ENCODE results near the gene VWC2.

Gene VWC2

DNA sequence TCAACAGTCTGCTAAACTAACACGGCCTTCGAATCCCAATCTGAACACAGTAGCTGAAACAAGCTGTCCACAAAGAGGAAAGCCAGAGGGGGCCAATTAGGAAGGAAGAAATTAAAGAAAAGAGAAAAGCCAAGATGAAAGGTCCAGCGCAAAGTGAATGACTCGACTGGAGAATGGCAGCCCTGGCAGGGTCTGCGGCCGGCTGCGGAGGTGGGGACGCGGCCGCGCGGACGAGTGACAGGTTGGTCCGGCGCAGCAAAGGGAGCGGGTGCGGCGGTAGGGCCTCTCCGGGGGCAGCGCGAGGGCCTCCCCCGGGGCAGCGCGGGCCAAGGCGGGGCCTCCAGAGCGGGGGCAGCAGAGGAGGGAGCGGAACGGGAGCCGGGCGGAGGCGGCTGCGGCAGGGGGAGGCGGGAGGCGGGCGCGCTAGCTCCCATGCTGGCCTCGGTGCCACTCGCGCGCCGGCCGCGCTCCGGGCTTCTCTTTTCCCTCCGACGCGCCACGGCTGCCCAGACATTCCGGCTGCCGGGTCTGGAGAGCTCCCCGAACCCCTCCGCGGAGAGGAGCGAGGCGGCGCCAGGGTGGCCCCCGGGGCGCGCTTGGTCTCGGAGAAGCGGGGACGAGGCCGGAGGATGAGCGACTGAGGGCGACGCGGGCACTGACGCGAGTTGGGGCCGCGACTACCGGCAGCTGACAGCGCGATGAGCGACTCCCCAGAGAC is at the start of gene VWC2:
TSS of gene VWC2 (plus strand) at position 421 of the 718 bp plus-strand sequence. CDS start 1,798 bp downstream, outside the sequence.
- no peak for DNase-seq

DNA sequence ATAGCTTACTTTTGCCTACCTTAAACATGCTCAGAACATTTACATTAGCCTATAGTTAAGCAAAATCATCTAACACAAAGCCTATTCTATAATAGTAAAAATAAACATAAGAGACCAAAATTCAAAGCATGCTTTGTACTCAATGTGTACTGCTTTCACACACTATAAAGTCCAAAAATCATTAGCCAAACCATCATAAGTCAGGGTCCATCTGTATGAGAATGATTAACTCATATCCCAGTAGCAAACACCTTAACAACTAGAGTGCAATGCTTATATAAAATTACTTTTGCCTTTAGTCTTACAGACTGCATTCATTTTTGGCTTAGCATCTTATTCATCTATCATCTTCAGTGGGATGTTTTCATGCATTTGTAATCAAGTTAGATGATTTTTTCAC is 49.4 kb upstream of the VWC2 start:
- no peak for DNase-seq

DNA sequence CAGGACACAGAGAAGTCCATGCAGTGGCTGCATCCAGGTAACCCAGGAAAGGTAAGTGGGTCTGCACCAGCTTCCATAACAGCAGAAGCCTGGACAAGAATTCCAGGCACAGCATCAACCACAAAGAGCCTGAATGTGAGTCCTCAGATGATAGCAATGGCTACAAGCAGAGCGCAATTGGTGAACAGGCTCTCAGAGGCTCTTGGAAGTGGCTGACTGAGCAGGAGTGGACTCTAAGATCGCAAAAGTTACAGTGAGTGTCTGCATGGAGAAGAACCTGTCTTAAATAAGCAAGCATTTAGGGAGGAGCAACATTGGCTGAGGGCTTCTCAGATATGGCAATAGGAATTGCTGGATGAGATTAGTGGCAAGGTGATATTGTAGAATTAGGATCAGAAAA is 41.6 kb upstream of the VWC2 start:
- DNase-seq = no peak

DNA sequence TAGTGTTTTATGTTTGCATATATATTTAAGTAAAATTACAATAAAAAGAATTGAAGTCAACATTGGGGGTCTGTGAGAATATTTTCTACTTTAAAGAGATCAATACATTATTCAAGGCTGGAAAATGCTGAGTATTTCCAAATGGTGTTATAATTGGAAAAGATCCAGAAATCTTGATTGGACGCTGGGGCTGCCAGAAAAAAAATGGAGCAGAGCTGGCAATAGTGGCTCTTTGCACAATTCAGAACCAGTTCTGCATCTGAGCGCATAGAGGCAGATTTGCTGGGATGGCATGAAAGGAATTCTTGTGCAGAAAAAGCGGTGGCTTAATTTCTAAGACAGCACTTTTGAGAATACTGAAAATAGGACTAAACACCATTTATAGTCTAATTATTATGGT is 10.8 kb upstream of the VWC2 start:
- no peak for DNase-seq

DNA sequence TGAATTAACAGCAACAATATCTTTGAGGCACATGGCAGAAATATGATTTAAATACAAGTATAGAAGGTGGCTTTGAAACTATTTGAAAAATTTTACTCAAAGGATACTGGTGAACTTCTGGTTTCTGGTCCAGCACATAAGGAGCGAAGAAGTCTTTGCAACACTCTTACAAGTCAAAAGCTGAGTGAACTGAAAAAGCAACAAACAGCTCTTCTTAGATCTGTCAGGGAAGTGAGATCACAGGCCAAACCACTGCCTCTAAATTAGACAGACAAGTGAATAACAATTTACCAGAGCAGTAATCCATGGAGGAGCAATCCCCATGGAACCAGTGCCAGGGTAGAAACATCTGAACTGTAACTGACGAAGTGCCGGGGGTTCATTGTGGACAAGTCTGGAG is 9.6 kb upstream of the VWC2 start:
- no peak for DNase-seq

DNA sequence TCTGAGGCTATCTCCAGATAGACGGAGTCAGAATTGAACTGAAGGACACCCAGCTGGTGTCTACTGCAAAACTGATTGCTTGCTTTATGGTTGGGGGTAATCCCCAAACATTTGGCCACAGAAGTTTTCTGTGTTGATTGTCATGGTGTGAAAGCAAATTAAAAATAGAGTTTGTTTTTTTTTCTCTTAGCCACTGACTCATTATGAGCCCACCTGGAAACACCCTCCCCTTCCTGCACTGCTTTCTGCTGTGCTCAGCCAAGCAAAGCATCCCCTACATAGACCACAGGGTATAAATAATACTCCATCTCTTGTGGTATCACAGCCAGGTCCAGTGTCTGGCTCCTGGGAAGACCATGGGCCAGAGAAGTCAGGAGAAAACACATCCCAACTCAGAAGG is 6.5 kb upstream of the VWC2 start:
- no peak for DNase-seq

DNA sequence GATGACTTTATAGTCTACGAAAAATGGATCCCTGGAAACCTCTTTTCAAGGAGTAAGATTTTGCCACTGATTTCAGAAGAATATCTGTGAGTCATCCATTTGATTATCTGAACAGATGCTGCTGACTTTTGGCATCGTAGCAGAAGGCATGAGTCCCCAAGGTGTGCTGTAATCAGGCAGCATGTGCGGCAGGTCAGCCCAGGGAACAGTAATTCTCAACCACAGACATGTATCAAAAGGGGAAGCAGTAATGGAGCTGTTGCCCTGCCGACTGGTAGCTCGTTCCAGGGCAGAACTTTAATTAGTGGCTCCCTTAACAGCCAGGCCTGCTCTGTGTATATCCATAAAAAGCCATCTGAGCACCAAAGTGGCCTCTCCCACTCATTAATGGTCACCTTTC is 5.7 kb upstream of the VWC2 start:
- no peak for DNase-seq

DNA sequence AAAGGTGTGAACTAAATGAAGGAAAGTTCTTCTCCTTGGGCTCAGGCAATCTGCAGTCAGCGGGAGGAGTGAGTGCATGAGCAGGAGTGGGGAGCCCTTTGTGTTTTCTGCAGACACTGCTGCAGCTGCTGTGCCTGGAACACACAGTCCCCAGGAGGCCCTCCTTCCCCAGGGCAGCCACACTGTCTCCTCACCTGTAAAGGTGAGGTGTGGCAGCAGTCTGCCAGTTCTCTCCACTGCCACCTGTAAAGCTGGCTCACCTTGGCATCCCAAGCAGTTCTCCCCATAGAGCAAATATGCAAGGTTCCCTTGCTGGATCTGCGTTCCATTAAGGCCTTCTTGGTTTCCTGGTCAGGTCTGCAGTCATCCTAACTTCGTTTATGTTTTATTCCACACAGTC is 5.2 kb upstream of the VWC2 start:
- no peak for DNase-seq

DNA sequence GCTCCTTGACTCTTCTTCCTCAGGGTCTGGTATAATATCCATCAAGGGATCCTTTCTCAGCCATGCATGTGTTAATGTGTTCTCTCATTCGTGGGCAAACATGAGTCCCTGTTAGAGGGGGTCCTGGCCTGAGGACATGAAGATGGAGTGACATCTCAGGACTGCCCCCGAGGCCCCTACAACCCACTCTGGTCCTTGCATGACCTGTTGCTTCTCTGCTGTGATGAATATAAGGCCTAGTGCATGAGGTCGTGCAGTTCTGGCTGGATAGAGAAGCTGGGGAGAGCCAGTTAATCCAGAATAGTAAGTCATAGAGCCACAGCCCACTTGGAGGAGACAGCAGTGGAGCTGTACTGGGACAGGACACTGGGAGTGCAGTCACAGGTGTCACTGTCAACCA is 4.6 kb upstream of the VWC2 start:
- no peak for DNase-seq

DNA sequence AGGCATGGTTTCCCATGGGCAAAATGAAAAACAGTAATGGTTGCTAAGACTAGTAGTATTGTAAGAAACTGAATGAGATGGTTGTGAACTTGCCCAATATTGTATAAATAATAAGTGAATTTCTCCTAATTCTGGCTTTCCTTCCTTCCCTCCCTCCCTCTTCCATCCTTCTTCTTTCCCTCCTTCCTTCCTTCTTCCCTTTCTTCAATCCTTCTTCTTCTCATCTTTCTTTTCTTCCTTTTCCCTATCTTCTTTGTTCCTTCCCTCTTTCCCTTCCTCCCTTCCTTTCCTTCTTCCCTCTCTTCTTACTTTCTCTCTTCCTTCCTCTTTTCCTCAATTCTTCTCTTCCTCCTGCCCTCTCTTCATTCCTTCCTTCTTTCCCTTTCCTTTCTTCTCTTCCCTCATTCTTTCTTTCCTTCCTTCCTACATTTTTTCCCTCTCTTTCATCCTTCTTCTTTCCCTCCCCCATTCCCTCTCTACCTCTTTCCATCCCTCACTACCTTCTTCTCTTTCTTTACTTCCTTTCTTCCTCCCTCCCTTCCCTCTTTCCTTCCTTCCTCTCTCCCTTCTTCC is 4.1 kb upstream of the VWC2 start:
- DNase-seq = no peak

DNA sequence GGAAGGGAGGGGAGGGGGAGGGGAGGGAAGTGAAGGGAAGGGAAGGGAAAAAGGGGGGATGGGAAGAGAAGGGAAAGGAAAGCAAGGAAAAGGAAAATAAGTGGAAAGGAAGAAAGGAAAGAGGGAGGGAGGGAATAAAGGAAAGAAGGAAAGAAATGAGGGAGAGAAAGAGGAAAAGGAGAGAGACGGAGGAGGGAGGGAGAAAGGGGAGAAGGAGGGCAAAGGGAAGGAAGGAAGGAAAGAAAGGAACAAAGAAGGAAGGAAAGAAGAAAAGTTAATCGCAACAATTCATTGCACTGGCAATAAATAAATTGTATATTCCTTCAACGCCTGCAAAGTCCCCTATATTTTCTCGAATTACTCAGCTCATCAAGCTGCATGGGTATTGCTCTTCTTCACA is 2.6 kb upstream of the VWC2 start:
- no peak for DNase-seq

DNA sequence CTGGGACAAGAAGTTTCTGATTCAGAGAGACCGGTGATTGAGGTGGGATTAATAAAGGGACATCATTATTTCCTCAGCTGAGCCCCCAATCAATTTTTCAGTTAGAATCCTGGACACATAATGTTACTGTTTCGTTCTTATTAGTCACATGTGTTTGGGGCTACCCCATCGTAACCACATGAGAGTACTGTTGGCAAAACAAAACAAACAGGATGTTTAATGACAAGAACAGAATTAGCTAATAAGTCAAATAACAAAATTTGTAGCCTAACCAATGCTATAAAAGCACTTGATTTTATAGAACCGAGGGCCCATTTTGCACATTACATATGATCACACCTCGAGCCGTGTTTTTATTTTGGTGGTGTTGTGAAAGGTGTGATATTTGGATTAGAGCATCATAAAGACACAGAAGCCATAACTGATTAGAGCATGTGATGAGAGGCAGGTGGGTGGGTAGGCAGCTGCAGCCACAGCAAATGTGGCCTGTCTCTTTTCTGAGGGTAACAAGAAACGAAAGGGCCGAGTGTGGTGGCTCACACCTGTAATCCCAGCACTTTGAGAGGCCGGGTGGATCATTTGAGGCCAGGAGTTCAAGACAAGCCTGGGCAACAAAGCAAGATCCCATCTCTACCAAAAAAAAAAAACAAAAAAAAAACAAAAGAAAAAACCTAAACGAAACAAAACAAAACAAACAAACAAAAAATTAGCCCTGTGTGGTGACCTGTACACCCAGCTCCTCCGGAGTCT is 1.8 kb upstream of the VWC2 start:
- no peak for DNase-seq

DNA sequence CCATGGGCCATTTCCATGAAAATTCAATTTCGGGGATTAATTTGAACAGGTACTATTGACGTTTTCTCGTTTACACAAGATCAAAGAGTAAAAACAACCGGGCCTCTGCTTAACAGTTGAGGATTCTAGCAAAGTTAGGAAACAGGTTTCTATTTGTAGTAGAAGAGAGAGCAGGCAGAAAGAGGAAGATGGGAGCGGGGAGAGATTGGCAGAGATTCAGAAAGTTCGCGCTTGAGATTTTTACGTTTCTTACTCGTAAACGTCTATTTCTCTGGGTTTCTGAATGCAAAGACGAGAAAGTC is 571 bp upstream of the VWC2 start:
- DNase-seq = no peak

DNA sequence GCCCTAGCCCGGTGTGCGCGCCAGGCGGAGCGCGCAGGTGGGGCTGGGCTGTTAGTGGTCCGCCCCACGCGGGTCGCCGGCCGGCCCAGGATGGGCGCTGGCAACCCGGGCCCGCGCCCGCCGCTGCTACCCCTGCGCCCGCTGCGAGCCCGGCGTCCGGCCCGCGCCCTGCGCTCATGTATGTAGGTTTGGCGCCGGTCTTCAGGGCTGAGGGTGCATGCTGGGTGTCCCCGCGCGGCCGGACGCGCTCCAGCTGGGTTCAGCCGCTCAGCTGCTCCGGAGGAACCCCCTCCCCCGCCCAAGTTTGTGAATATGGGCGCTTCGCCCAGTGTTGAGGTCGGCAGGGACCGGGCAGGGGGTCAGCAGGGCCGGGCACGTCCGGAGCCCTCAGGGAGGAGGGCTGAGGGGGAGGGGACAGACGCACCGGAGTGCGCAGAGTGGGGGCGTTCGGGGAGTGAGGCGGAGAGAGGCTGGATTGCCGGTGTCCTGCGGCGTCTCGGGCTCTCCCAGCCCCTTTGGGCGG is 559 bp downstream of the VWC2 start:
- no peak for DNase-seq

DNA sequence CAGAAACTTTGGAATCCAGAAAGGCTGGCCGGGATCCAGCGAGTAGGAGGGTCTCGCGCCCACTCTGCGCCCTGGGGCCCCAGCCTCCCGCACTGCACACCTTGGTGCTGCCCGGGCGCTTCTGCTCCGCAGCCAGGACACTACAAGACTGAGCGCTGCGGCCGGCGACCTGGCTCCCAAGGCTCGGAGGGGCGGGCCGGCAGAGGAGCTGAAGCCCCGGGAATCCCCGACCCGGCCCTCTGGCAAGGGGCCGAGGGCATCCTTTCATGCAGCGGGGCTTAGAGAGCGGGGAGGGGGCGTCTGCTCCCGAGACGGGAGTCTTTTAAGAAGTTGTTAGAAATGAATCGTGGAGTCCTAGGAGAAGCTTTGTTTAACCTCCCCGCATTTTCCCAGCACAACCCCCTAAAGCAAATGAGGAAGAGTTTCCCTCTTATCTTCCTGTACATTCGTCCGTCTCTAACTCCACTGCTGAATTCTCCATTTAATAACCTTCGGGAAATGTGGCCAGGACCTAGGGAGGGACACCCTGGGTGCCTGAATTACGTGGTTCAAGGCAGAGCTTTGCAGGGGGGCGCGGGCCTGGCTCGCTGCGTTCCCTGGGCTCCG is 1.1 kb downstream of the VWC2 start:
- DNase-seq = no peak

DNA sequence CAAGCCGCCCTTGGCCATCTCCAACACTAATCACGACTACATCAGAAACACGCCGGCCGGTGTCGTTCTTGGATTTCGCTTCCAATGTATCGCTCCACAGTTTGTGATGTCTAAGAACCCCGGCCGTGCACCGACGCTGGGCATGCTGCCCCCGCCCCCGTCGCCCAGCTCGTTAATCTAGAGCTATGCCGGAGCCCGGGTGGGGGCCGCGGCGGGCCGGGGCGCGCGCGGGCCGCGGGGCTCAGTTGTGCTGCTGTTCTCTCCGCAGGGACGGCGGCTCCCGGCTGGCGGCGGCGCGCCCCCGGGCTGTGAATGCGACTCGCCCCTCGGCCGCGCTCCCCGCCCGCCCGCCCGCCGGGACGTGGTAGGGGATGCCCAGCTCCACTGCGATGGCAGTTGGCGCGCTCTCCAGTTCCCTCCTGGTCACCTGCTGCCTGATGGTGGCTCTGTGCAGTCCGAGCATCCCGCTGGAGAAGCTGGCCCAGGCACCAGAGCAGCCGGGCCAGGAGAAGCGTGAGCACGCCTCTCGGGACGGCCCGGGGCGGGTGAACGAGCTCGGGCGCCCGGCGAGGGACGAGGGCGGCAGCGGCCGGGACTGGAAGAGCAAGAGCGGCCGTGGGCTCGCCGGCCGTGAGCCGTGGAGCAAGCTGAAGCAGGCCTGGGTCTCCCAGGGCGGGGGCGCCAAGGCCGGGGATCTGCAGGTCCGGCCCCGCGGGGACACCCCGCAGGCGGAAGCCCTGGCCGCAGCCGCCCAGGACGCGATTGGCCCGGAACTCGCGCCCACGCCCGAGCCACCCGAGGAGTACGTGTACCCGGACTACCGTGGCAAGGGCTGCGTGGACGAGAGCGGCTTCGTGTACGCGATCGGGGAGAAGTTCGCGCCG is 1.9 kb downstream of the VWC2 start:
- no peak for DNase-seq

DNA sequence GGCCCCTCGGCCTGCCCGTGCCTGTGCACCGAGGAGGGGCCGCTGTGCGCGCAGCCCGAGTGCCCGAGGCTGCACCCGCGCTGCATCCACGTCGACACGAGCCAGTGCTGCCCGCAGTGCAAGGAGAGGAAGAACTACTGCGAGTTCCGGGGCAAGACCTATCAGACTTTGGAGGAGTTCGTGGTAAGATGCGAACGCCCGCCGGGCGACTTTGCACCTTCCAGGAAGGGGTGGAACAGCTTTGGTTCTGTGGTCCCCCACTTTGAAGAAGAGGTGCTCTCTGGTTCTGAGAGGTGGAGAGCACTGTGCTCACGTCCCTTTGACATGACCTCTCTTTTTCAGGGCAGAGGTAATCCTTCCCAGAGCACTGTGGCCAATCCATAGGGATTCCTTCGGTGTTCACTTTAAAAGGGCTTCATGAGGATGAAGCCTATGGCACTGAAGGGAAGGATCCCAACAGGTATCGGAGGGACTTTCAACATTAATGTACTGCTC is 2.6 kb downstream of the VWC2 start:
- DNase-seq = no peak

DNA sequence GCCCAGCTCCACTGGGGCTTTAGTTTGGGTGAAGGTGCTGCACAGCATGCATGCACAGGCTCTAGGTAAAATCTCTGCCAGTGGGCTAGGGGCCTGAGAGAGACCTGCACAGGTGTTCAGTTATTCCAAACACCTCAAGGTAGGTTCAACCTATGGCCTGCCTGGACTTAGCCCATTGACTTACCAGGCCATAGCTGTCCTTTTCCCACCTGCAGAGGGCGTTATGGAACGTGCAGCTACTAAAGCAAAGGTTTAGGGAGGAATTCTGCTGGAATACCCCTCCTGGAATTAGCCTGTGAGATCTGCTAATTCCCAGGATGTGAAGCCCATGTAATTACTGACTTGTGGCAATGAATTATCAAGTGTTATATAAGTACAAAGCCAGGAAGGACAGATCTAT is 3.6 kb downstream of the VWC2 start:
- DNase-seq = no peak

DNA sequence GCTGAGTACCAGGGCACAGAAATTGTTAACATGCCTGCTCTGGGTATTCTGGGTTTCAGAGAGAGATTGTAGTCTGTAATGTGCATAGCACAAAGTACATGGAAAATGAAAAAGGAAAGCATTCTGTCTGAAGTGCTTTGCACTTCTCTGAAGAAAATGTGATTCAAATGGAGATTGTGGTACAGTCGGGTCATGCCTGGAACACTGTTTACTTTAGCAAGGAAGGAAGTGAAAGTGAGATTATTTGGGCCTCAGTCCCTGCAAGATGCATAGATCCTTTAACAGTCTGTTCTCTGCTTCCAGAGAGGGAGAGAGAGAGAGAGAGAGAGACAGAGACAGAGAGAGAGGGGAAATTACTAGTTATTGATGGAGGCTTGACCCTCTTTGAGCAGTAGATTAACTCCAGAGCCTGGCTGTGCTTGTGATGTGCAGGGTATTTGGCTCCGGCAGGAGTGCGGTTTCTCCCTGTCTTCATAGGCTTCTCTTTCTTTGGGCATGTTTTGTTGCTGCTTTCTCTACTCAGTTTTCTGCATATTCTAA is 5.4 kb downstream of the VWC2 start:
- no peak for DNase-seq

DNA sequence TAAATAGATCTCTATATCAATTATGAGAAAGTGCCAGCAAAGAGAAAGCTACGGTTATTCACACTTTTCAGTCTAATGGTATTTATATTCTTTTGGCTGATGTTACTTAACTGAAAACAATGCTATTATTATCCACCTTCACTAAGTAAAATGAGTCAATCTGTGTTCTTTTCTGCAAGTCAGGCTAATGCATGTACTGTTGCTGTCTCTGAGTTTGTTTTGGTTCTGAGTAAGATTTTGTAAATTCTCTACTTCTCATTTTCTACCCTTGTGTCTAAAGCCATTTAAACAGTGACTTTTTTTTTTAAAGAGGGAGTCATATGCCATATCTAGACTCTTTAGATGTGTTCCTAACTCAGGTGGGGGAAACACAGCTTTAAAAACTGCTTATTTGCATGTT is 7.5 kb downstream of the VWC2 start:
- no peak for DNase-seq

DNA sequence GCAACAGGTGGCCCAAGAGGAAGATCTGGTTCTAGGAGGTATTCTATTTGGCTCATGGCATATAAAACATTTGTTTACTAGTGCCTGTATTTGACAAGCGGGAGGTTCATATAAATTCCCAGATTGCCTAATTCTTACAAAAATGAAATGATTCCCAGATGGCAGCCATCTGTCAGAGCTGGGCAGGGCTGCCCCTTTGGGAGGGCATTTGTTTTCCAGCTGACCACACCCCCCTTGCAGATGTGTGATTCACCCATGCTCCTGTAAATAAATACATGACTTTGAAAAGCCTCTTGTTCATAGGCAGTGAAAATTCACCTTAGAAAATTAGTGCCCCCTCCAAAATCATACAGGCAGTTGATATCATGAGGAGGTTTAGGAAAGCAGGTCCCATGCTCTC is 8.6 kb downstream of the VWC2 start:
- DNase-seq = no peak

DNA sequence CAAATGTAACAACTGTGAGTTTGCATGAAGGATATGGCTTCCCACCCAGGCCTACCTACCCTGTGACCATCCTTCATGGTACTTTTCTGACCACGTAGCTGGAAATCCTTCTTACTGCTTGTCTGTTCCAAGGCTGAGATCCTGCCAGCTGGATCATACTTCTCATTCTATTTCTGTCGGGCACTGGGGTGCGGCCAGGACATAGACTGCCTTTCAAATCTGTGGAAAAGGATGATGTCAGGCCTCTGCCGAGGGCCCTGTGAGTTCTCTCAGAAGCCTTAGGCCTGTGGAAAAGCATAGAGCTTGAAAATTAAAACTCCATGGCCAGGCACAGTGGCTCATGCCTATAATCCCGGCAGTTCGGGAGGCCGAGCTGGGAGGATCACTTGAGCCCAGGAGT is 10.0 kb downstream of the VWC2 start:
- no peak for DNase-seq
